Measurements from ENCODE around the gene ALDOB. TPM values are rescaled to one million over a fixed set of nuclear protein-coding genes. Genes with fewer than 3 reads are reported as not detected.

Gene ALDOB
- total RNA-seq, 1 experiment from 2014 or later, result 1.2 TPM

GRCh38 chr9:101450931-101451330 lies 15.4 kb upstream of the ALDOB start:
- intact Hi-C loops (cut with micrococcal nuclease), result no loop called here
- POLR2A ChIA-PET, result interaction anchor here (1.0 kb wide), 1 partner anchor 13 kb away, joined by 3 read pairs; no protein-coding TSS in a partner anchor
- H3K9me2 ChIP-seq (ENCODE audit: insufficient read depth), result no peaks in the 10 kb centered on the region
- no peaks in the 10 kb centered on the region for H3K9me3 ChIP-seq (ENCODE audit: control insufficient read depth in 1 of 2, insufficient read depth in 1 of 2, low read depth in 1 of 2, low read length in 2 of 2)
- H3K36me3 ChIP-seq (ENCODE audit: control insufficient read depth in 1 of 2, insufficient read depth in 2 of 2, low read length in 2 of 2), result no peaks in the 10 kb centered on the region
- peaks cover 0 to 6% of the 10 kb centered on the region in 2 experiments; a peak in 2 of 4 replicates for H3K4me1 ChIP-seq (ENCODE audit: control insufficient read depth in 1 of 2, insufficient read depth in 2 of 2, low read length in 2 of 2)
- CTCF ChIA-PET, result no interaction called here
- H3K9ac ChIP-seq (ENCODE audit: low read length), result no peak overlapping the region
- no TSS peak for BruUV-seq (replicated peaks)
- H3K27me3 ChIP-seq (ENCODE audit: insufficient read depth, low read length), result no peaks in the 10 kb centered on the region
- DNase-seq (ENCODE audit: low read depth, low spot score) (no peak), ATAC-seq (no peak)
- TF ChIP-seq EZH2 (IDR thresholded peaks at IDR 0.05), result no peak
- TF ChIP-seq CTCF (IDR thresholded peaks at IDR 0.05 in 2 of 3, conservative IDR thresholded peaks at IDR 0.05 in 1 of 3; ENCODE audit: borderline replicate concordance in 1 of 3, insufficient read depth in 1 of 3, low read depth in 2 of 3, low read length in 2 of 3), result no peak
- no peak for TF ChIP-seq ATF3 (IDR thresholded peaks at IDR 0.05)
- TF ChIP-seq MAX (IDR thresholded peaks at IDR 0.05), result no peak
- no peak for TF ChIP-seq POLR2AphosphoS5 (IDR thresholded peaks at IDR 0.05; ENCODE audit: low read depth, low read length)
- TF ChIP-seq POLR2A (IDR thresholded peaks at IDR 0.05; ENCODE audit: borderline replicate concordance, extremely low read depth, insufficient read depth, insufficient read length), result no peak
- no peak for TF ChIP-seq JUND (IDR thresholded peaks at IDR 0.05)
- TF ChIP-seq CEBPB (IDR thresholded peaks at IDR 0.05; ENCODE audit: low read depth), result no peak
- TF ChIP-seq SIN3A (IDR thresholded peaks at IDR 0.05; ENCODE audit: low read depth), result no peak
- no peak for TF ChIP-seq TCF7L2 (IDR thresholded peaks at IDR 0.05; ENCODE audit: borderline replicate concordance, extremely low read depth, insufficient read depth, insufficient read length)
- TF ChIP-seq ZNF274 (IDR thresholded peaks at IDR 0.05; ENCODE audit: low read depth, low read length), result no peak
- TF ChIP-seq RAD21 (IDR thresholded peaks at IDR 0.05; ENCODE audit: low read depth), result no peak
- TF ChIP-seq FOSL1 (IDR thresholded peaks at IDR 0.05; ENCODE audit: low read depth), result no peak
- TF ChIP-seq SRF (IDR thresholded peaks at IDR 0.05; ENCODE audit: low read depth), result no peak
- TF ChIP-seq CBX3 (IDR thresholded peaks at IDR 0.05; ENCODE audit: low read depth), result no peak
- TF ChIP-seq SP1 (IDR thresholded peaks at IDR 0.05; ENCODE audit: low read depth), result no peak
- no peak for TF ChIP-seq ELF1 (IDR thresholded peaks at IDR 0.05; ENCODE audit: borderline replicate concordance, low read depth)
- no peak for TF ChIP-seq ZBTB33 (IDR thresholded peaks at IDR 0.05; ENCODE audit: extremely low read depth, insufficient replicate concordance, low read length)
- H4K20me1 ChIP-seq (ENCODE audit: insufficient read depth), result no peaks in the 10 kb centered on the region
- H3K4me2 ChIP-seq (ENCODE audit: low read length), result no peak overlapping the region
- H3K27ac ChIP-seq (ENCODE audit: low read depth, low read length), result no peak overlapping the region
- H3K4me3 ChIP-seq (replicated peaks in 1 of 2; ENCODE audit: low read depth in 1 of 2, low read length in 2 of 2), result no peak overlapping the region
- no peaks in the 10 kb centered on the region for H3K79me2 ChIP-seq (ENCODE audit: insufficient read depth, low read length)
- RAD21 ChIA-PET (ENCODE audit: low non-redundant PET in 1 of 2, low total read pairs in 2 of 2, uncharacterized antibody in 2 of 2, unreplicated experiment in 2 of 2), result interaction anchor here in 1 of 2 experiments (0.6 kb wide), 1 partner anchor 12 kb away, joined by 3 read pairs; no protein-coding TSS in a partner anchor
- H2AFZ ChIP-seq (ENCODE audit: low read depth, low read length, poor library complexity, severe bottlenecking), result no peak overlapping the region
